HS-27A (cell line): Measurements from ENCODE around the gene MTG2.

ENCODE experiments used
- DNase-seq: peaks from one replicate; pipeline ENCODE4 v3.0.0-alpha.2; 2012; ENCODE audit warnings: low read depth, missing footprints

Gene MTG2

DNA sequence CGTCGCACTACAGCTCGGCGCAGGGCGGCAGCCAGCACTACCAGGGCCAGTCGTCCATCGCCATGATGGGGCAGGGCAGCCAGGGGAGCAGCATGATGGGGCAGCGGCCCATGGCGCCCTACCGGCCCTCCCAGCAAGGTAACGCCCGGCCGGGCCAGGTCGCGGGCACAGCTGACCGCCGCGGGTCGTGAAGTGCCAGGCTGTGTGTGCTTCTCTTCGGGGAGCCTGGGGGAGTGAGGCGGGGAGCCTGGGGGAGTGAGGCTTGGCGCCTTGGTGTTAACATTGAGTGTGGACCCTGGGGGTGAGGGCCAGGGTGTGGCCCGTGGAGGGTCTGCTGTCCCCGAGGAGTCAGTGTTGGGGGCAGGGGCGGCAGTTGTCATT is 19.4 kb upstream of the MTG2 start:
- DNase-seq, result no peak

DNA sequence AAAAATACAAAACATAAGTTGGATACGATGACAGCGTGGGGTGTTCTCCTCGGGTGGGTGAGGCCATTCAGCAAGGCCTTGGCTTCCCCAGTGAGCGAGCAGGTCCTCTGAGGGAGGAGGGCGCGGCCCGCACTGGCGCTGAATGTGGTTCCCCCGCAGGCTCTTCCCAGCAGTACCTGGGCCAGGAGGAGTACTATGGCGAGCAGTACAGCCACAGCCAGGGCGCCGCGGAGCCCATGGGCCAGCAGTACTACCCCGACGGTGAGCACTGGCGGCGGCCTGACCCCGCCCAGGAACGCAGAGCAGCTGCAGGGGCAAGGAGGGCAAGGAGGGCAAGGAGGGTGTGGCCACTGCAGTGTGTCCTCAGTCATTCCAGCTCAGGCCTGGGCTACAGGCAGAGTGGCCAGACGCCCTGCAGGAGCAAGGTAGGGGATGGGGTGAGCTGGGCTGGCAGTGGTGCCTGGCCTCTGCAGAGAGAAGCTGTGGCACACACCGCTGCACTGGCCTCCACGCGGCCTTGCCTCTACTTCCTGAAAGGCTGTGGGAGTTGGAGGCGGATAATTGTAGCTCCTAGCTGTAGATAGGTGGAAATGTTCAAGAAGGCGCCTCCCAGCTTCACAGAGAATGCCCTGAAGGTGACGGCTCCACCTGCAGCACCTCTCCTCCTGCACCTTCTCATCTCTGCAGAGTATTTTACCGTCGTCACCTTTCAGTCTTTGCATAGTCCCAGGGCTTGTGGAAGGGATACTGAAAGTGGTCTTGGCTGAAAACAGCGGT is 18.7 kb upstream of the MTG2 start:
- DNase-seq, result no peak

DNA sequence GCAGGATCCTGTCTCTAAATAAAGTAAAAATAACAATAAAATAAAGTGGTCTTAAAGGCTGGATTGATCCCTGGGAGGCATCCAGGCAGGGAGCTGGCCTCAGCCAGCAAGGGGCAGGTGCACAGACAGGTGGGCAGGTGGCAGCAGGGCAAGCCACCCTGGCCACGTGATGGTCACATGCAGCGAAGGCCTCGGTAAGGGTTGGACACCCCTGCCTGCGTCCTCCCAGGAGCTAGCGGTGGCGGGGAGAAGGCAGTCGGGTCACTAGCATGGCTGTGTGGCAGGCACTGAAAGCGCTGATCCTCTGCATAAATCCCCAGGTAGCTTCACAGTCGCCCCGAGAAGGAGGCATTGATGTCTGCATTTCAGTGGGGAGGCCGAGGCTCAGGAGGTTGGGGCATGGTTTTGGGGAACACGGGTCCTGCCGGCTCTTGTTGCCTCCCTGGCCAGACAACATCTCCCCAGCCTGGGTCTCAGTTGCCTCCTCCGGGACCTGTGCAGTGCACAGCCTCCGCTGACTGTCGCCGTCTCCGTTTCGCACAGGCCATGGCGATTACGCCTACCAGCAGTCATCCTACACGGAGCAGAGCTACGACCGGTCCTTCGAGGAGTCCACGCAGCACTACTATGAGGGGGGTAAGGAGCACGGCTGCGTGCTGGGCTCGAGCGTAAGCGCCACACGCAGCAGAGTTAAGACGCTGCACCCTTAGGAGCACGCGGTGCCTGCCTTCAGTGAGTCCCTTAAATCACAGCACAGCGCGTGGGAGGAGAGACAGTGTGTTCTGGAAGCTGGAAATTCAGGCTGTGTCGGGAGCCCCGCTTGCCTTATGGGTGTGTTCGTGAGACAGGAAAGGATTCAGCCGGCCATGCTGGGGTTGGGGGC is 17.7 kb upstream of the MTG2 start:
- DNase-seq, result no peak

DNA sequence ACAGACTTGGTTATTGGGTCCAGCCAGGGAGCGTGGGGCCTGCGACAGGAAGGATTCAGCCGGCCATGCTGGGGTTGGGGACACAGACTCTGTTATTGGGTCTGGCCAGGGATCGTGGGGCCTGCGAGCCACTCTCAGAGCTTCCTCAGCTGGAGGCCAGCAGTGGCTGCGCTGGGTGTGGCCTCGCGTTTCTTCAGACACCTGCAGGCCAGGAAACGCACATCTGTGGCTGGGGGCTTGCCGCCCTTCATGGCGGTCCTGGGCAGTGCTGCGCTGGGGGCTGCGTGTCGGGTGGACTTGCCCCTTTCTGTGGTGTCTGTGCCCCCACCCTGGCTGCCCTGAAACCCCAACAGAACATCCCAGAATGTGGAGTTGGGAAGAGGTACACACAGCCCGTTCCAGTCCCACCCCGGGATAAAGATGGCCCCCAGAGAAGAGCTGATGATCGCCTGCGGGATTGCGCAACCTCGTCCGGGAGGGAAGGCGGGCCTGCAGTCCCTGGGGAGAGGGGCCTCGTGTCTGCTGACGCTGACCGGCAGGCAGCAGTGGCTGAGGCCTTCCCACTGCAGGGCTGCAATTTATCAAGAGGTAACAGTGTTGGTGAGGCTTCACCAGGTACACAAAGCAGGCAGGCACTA is 16.9 kb upstream of the MTG2 start:
- no peak for DNase-seq

DNA sequence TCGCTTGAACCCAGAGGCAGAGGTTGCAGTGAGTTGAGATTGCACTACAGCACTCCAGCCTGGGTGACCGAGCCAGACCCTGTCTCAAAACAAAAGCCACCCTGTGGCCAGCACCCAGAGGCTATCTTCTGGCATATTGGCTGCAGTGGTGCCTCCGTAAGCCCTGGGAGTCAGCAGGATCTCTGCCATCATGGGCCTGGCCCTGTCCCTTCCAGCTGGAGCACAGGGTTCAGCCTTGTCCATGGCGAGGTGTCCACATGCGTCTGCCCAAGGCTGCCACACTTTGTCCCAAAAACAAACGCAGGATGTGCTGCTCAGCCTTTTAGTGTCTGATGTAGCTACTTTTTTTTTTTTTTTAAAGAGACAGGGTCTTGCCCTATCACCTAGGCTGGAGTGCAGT is 15.4 kb upstream of the MTG2 start:
- DNase-seq, result no peak

DNA sequence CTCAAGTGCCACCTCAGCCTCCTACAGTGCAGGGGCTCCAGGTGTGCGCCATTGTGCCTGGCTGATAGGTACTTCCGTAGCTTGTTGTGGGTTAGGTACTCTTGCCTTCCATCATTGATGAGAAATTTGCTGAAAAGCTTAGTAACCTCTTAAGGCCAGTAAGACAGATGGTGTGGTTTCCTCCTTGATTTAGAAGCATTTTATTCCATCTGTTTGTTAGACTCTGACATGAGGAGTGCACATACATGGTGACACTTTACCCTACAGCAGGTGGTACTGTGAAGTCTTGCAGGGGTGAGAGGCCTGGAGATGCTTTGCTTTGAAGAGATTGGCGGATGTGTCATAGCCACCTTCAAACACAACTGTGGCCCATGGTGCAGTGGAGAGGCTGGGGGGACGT is 14.8 kb upstream of the MTG2 start:
- no peak for DNase-seq

DNA sequence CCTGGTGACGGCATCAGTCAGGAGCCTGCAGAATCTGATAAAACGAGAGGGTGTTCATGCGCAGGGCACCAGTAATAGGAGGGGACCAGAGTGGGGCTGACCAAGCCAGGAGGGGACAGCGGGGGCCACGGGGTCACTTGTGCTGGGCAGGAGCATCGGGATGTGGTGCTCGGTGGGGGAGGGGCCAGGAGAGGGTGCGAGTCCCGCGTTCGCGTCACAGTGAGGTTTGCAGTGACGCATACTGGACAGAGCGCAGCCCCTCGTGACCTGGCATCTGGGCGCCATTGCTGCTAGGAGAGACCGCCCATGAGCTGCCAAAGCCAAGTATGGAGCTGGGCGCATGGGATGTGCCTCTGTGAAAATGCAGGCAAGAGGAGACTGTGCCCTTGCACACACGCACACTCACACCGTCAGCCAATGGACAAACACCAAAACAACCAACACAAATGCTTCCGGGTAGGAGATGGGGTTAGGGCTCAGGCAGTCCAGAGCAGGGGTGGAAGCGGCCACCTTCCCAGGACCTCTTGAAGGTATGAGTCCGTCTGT is 13.9 kb upstream of the MTG2 start:
- no peak for DNase-seq

DNA sequence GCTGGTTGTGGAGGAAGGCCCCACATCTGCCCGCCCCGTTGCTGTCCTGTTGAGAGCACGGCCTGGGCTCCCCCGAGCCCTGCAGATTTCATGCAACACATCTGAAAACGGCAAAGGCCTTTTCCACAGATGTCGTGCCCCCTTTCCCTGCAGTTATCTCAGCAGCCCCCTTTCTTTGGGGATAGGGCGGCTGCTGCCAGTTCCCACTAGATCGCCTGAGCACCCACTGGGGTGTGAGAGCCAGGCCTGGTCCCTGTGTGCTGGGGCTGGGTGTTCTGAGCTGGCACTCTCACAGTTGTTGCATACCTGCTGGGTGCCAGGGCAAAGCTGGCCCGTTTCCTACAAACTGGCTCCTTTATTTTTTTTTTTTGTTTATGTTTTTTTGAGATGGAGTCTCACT is 12.3 kb upstream of the MTG2 start:
- DNase-seq, result no peak

DNA sequence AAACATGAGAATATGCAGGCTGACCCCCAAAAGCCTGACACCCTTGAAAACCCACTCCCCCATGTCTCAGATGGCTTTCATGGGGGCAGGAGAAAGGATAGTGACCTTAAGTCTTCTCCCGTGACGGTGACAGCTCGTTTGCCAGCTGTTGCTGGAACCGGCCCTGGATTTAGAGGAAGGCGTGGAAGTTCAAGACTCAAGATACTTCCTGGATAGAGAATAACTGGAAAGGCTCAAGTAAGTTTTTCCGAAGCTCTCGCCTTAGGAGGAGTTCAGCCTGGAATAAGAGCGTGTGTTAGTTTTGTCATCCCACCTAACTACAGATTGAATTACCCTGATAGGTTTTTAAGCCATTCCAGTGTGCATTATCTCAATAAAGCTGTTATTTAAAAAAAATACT is 11.6 kb upstream of the MTG2 start:
- DNase-seq, result no peak

DNA sequence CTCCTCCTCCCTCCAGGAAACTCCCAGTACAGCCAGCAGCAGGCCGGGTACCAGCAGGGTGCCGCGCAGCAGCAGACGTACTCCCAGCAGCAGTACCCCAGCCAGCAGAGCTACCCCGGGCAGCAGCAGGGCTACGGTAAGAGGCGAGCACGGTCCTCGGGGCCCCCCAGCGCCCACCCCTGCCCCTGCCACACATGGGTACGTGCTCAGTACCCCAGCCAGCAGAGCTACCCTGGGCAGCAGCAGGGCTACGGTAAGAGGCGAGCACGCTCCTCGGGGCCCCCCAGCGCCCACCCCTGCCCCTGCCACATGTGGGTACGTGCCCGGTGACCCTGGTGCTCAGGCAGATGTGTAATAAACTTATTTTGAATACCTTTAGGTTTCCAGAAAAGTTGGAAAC is 10.2 kb upstream of the MTG2 start:
- no peak for DNase-seq

DNA sequence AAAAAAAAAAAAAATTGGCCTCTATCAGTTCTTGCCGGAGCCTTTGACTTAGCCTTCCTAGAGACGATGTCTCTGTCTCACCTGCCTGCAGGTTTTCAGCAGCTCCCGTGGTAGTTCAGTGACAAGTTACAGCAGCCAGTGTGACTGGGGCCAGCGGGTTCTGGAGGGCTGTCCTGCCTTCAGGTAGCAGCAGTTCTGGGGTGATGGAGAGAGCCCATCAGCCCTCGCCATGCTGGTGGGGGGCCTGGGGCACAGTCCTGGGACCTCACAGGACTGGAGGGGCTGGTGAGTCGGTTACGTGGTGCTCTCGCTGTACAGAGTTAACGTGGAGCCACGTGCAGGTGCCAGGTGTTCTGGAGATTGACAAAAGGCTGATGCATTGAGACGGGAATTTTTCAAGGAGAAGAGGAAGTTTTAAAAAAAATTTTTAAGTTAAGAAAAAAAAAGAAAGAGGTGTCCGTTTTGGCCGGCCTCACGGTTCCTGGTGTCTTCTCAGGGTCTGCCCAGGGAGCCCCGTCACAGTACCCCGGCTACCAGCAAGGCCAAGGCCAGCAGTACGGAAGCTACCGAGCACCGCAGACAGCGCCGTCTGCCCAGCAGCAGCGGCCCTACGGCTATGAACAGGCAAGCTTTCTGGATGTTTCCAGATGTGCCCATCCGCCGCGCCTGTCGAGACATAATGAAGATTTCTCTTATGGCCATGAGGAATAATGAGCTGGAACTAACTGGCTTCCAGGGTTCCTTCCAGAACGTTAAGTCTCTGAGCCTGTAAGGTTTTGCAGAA is 8.6 kb upstream of the MTG2 start:
- DNase-seq, result no peak

DNA sequence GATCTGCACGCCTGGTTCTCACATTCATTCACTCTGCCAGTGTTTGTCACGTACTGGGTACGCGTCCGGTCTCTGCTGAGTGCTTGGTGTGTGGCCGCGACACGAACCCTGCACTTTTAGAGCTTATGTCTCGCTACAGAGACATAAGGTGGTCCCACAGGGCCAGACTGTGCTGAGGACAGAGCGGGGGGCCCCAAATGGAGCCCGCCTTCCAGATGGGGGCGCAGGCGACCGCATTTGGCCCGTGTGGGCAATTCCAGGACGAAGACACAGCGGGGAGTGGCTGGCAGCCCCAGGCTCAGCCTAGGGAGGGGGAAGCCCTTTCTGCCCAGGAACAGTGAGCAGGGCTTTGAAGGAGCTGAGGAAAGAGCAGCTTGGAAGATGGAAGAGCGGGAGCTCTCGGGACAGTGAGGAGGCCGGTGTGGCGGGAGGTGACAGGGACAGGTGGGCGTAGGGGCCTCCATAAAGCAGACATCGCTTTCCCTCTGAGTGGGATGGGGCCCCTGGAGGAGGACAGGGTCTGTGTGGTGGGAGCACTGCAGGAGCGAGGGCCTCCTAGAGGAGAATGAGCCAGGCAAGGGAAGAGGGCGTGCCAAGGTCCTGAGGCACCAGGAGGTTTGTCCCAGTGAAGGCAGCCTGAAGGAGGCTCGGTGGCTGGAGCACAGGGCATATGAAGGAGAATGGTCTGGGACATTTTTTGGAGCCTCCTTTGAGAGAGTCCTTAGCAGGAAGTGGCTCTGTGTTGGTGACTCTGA is 7.8 kb upstream of the MTG2 start:
- DNase-seq, result no peak

DNA sequence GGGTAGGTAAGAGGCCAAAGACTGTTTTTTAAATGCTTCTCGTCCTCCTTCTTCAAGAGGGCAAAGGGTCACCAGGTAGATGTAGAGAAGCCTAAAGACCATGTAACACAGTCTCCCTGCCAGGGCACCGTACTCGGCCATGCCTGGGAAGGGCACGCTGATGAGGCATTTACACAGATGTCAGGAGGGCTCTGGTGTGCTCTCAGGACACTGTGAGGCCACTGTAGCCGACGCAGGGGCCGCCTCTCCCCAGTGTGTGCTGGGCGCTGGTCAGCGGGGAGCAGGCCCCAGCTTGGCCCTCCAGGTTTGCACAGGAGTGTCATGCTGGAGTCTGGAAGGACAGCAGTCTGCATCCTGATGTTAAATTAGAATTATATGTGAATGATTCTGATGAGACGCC is 7.1 kb upstream of the MTG2 start:
- DNase-seq, result no peak

DNA sequence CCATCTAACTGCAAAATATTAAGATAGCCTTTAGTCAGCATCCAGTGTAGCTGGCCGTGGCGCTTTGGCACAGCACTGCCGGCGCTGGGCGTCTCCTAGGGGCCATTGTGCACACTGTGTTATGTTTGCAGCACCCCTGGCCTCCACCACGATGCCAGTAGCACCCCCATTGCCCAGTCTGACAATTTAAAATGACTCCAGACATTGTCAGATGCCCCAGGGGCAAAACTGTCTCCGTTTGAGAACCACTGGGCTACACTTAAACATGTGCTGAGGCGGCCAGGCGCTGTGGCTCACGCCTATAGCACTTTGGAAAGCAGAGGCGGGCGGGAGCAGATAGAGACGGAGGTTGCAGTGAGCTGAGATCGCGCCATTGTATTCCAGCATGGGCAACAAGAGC is 6.0 kb upstream of the MTG2 start:
- no peak for DNase-seq

DNA sequence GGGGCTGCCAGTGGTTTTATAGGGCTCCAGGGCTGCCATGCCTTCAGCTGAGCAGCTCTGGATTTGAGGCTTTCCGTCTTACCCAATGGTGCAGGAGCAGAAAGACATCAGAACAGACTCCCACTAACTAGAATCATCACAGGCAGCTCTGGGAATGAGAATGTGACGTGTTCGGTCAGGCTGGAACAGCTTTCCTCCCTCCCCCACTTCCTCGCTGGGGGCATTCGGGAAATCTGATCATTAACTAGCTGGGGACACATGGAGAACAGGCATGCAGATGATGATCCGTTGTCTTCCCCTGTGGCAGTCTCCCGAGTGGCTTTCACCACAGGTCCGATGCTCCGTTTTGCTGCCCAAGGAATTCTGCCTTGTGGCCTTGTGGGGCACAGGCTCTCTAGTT is 5.5 kb upstream of the MTG2 start:
- DNase-seq, result no peak

DNA sequence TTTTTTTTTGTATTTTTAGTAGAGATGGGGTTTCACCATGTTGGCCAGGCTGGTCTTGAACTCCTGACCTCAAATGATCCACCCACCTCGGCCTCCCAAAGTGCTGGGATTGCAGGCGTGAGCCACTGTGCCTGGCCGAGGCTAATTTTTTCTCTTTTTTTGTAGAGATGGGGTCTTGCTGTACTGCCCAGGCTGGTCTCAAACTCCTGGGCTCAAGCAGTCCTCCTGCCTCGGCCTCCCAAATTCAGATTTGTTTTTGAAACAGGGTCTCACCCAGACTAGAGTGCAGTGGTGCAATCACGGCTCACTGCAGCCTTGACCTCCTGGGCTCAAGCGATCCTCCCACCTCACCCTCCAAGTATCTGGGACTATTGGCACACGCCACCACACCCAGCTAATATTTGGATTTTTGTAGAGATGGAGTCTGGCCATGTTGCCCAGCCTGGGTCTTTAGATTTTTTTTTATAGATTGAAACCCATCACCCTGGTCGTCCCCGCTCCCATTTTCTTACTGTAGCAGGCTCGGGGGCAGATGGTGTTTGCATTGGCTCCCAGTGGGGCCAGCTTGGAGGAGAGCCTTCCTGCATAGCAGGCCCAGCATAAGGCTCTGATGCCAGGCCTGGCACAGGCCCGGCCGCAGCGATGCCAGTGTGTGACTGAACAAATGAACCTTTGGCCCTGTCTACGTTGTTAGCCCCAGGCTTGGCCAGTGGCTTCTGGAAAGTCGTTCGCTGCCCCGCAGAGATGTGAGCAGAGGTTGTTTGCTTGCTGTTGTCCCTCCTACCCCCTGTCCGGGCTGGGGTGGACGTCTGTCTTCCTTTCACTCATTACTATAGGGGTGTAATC is 4.3 kb upstream of the MTG2 start:
- no peak for DNase-seq

DNA sequence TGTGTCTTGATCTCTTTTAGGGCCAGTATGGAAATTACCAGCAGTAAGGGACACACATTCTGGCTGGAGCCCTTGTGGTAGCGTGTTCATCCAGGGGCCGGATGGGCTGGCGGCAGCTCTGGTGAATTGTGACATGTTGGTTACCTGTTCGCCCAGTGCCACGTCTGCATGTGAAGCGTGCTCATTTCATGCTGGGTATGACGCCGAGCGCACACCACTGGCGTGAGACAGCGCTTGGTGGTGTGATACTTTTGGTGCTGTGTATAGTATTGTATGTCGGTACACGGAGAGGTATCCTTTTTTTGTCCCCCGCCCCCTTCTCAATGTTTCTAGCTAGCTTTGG is 3.7 kb upstream of the MTG2 start:
- no peak for DNase-seq

DNA sequence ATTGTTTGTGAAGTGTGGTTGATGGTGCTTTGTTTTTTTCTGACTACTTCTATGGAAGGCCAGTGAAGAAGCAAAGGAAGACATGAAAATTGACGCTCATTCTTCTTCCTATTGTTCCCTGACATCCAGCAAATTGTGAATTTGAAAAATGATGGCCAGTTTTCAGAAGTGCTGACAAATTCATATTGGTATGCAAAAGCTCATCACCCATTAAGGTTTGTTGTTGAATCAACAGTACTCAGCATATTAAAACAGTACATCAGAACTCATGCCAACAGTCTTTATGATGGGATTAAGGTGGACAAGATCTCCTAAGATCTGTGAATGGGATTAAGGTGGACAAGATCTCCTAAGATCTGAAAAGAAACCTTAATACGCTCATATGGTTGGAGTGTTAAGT is 1.0 kb upstream of the MTG2 start:
- DNase-seq, result no peak

DNA sequence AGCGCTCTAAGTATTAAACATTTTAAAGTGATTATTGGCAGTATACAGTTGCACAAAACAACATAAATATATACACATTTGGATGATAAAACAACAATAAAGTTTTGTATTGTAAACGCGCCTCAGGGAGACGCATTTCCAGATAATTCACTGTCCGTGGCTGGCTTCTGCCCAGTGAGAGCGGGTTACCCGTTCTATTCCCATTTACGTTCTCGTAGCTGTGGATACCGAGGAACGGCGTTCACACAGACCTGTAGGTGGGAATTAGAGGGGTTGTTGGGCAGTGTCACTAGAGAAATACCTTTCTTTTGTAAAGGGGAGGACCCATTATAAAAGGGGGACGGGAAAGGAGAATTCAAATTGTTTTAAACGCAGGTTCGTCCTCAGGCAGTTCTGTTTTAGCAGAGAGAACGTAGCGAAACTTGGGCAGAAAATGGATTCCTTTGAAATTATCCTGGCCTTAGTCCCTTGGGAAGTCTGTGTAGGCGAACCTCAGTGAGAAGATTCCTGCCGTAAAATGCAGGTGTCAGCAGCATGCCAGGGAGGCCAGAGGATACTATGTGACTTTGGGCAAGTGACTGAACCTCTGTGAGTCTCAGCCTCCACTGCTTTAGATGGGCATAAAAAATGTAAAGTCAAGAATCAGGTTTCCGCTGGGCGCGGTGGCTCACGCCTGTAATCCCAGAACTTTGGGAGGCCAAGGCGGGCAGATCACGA is 756 bp downstream of the MTG2 start:
- DNase-seq, result no peak

DNA sequence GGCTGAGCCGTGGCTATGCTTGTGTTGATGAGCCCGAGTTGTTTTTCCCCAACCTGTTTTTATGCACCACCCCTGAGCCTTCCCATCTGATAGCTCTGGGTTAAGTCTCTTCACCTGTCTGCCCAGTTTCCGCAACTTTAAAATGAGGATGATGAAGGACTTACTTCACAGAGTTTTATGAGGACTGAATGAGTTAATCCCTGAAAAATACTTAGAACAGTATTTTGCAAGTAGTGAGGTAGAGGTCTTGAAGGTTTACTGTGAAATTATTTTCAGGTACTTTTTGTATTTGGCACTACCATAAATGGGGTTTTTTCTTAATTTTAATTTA is 3.2 kb downstream of the MTG2 start:
- no peak for DNase-seq
